Heart left ventricle (tissue), 16 donors: ENCODE data around the gene MYL7. TPM values are rescaled to one million over a fixed set of nuclear protein-coding genes. Genes with fewer than 3 reads are reported as not detected.

Source experiments
- ATAC-seq, 4 donors: fragments of 200-7000 bp; cut with Tn5 transposase; one replicate each; pipeline ENCODE4 v1.9.1; 2020 to 2022; ENCODE audit warnings: moderate library complexity in 4 of 4, mild to moderate bottlenecking in 3 of 4, moderate number of reproducible peaks in 1 of 4
- DNase-seq, 5 donors: peaks; one replicate each; pipeline ENCODE4 v3.0.0-alpha.2; 2020
- H3K27ac ChIP-seq, 12 donors: fragments of 200-600 bp; sonication (generic) in 4 of 12; one replicate each; pipeline versions ENCODE4 v1.5.0 to v1.8.0; 2016 to 2022; ENCODE audit warnings: mild to moderate bottlenecking in 2 of 12
- H3K27me3 ChIP-seq, 9 donors: fragments of 200-600 bp; sonication (generic) in 2 of 9; one replicate each; pipeline versions ENCODE4 v1.5.1 to v1.8.0; 2016 to 2022; ENCODE audit warnings: mild to moderate bottlenecking in 3 of 9
- H3K36me3 ChIP-seq, 9 donors: fragments of 200-600 bp; sonication (generic) in 2 of 9; one replicate each; pipeline versions ENCODE4 v1.5.0 to v1.8.0; 2018 to 2022; ENCODE audit warnings: mild to moderate bottlenecking in 2 of 9
- H3K4me1 ChIP-seq, 12 donors: fragments of 200-600 bp; sonication (generic) in 4 of 12; one replicate each; pipeline versions ENCODE4 v1.5.0 to v1.8.0; 2016 to 2022; ENCODE audit warnings: mild to moderate bottlenecking in 3 of 12
- H3K4me3 ChIP-seq, 12 donors: fragments of 200-600 bp; sonication (generic) in 4 of 12; one replicate each; pipeline versions ENCODE4 v1.5.0 to v1.8.0; 2017 to 2022; ENCODE audit warnings: mild to moderate bottlenecking in 9 of 12, moderate library complexity in 4 of 12
- H3K9me3 ChIP-seq, 12 donors: fragments of 200-600 bp; sonication (generic) in 4 of 12; one replicate each; pipeline versions ENCODE4 v1.5.0 to v1.8.0; 2016 to 2022; ENCODE audit warnings: mild to moderate bottlenecking in 1 of 12
- CTCF ChIP-seq, 12 donors: fragments of 200-600 bp; sonication (generic) in 4 of 12; IDR thresholded peaks; one replicate each; pipeline versions ENCODE4 v1.5.0 to v1.8.0; 2018 to 2022; ENCODE audit warnings: antibody characterized with exemption in 12 of 12, mild to moderate bottlenecking in 5 of 12
- POLR2A ChIP-seq, 2 donors: fragments of 450-650 bp; IDR thresholded peaks; one replicate each; pipeline ENCODE4 v1.6.1; 2017; ENCODE audit warnings: antibody characterized with exemption in 2 of 2, mild to moderate bottlenecking in 2 of 2, moderate library complexity in 2 of 2
- WGBS, 4 donors: extraction: QIAGEN DNeasy Blood & Tissue Kit in 2 of 4; methylation state at CpG; one replicate each; pipeline versions ENCODE4 v1.1.5 to v1.1.7; 2013 to 2018; 5-methylcytosine and 5-hydroxymethylcytosine counted together
- intact Hi-C, 10 donors: fragments of 100-400 bp; cut with DNase I; formaldehyde crosslinking; loops; one replicate each; pipeline versions ENCODE4 v1.11.1 to v1.14.2; 2022
- polyA plus RNA-seq, 2 donors: library from polyadenylated mRNA; stranded (reverse); fragments of 200-250 nt; gene quantifications; one replicate each; pipeline ENCODE4 v1.2.3, GENCODE V29; 2013
- total RNA-seq, 9 donors: library from RNA; depleted of rRNA in 2 of 9; stranded (reverse); fragments of >200 nt in 2 of 9; fragmentation: NEBNext Ultra II Directional in 3 of 9; extraction: Animal tissue kit (Norgen Biotek cat#: 25700) in 3 of 9; gene quantifications; one replicate each; pipeline versions ENCODE4 v1.1.0 to v1.2.4, GENCODE V29; 2016 to 2023
- donor health status: ischemic (EF 13 %, LVEDD 7.1; RV severe dilation, severe dysfunction).
- donor health status: healthy with polysubstance abuse.
- donor health status: DM: no; HTN: yes; CAD: no.
- donor health status: DM: no; HTN: no; CAD: no.
- donor health status: ischemic (EF 25% LVEDD 6.9; RV normal size, moderate dysfunction).
- donor health status: ischemic (EF 25% LVEDD 5.7; RV mildly dilated, moderate dysfunction).
- donor health status: healthy.
- donor health status: DM: yes; HTN: yes; CAD: no.
- donor health status: ischemic (EF 35%, LVEDD 5.7; RV mildly dilated, moderate dysfunction).
- donor health status: nonischemic (EF 11% LVEDD 7.7; RV severe dilation, severe dysfunction).
- donor health status: DM: yes; HTN: yes; CAD: no.
- donor health status: PGD.
- donor health status: ischemic (EF 29% LVEDD 5.4; RV normal size, mild dysfunction).
- donor health status: nonischemic (EF 23%, LVEDD 6.1; RV moderate dilation, normal function).

The MYL7 gene
- total and polyA plus RNA-seq, 11 donors = 975 to 4,037 (median 2,357) TPM

DNA sequence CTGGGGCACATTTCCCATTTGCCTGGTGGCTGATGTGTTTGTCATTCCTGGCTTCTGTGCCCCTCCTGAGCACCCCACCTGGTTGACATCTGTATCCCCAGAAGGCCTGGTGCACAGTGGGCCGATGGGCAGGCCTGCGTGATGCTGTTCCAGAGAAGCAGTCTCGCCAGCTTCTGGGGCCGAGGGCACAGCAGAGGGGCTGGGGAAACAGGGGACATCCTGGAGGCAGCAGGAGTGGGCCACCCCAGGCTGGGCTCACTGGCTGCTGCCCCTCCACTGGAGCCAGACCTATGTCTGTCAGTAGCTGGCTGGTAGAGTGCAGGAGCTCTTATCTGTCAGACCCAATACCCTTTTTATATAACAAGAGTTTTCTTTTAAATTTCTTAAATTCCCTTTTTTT, 896 bp upstream of the MYL7 start:
- Histone ChIP-seq H3K27me3 (peaks cover 0 to 18% (median 0%) of the 10 kb centered on the region in 9 donors), H3K4me1 (peaks cover 0 to 22% (median 12%) of the 10 kb centered on the region in 12 donors), H3K9me3 (no peaks in the 10 kb centered on the region), H3K27ac (no peak overlapping the region), H3K4me3 (no peak overlapping the region), H3K36me3 (no peaks in the 10 kb centered on the region)
- no peak for ATAC-seq
- WGBS, 4 donors = 88 to 94% (median 92%) methylated on average over 4 of the region's 4 CpGs
- intact Hi-C loops = loop anchor here in 1 of 10 donors (5.0 kb wide), 1 partner anchor 50 kb away; no protein-coding TSS in a partner anchor
- TF ChIP-seq CTCF (IDR thresholded peaks at IDR 0.05) (no peak), POLR2A (IDR thresholded peaks at IDR 0.05) (no peak)
- DNase-seq = peak in 1 of 5 donors; percentile 21

DNA sequence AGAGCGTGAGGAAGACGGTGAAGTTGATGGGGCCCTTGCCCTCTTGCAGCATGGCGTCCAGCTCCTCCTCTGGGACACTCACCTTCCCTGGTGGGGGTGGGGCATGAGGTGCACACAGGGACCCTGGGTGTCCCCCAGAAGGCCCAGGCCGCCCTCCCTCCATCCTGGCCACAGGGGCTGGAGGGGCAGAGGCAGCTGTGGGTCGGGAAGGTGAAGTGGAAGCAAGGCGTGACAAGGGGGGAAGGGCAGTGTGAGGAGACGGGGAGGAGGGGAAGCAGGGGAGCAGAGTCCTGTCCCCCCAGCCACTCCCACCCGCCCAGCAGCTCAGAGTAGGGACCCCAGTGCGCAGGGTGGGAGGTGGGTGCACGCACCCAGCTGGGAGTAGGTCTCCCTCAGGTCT, 791 bp downstream of the MYL7 start:
- Histone ChIP-seq H3K36me3 (no peaks in the 10 kb centered on the region), H3K27ac (peak overlapping the region in 6 of 12 donors; percentile 12 to 76 (median 42)), H3K9me3 (no peaks in the 10 kb centered on the region), H3K4me3 (peak overlapping the region in 8 of 12 donors; percentile 13 to 46 (median 28)), H3K27me3 (peaks cover 0 to 7% (median 0%) of the 10 kb centered on the region in 9 donors), H3K4me1 (peaks cover 0 to 15% (median 2%) of the 10 kb centered on the region in 12 donors)
- ATAC-seq (peak in 1 of 4 donors; percentile 1), DNase-seq (peak in 1 of 5 donors; percentile 22)
- 53 to 75% (median 55%) methylated on average over 8 to 10 of the region's 10 CpGs for WGBS, 4 donors
- TF ChIP-seq CTCF (IDR thresholded peaks at IDR 0.05) = no peak
- no peak for TF ChIP-seq POLR2A (IDR thresholded peaks at IDR 0.05)
- intact Hi-C loops = loop anchor here in 1 of 10 donors (5.0 kb wide), 1 partner anchor 52 kb away; no protein-coding TSS in a partner anchor

DNA sequence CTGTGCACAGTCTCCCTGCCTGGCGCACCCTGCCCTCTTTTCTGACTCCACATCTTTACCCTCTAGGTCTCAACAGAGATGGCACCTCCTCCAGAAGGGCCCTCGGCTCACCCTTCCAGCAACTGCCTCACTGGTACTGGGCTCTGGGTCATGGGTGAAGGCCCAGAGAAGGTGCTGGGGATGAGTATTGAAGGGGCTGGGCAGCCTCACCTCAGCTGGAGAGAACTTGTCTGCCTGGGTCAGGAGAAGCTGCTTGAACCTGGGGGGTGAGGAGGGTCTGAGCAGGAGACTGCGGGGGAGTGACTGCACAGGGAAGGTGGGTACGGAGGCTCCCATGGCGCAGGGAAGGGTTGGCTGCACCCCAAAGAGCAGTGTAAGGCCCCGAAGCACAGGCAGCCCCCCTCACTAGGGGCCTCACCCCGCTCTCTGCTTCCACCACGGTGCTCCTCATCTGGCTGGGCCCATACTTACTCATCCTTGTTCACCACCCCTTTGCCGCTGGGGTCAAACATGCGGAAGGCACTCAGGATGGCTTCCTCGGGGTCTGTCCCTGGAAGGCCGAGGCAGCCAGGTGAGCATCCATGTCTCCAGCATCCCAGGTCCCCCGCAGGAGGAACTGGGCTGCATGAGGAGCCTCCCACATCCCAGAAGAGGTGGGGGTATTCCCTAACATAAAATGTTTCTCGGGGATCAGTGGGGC, 1.7 kb downstream of the MYL7 start:
- peak in 1 of 5 donors; percentile 15 for DNase-seq
- Histone ChIP-seq H3K36me3 (no peaks in the 10 kb centered on the region), H3K4me1 (peaks cover 0 to 19% (median 0%) of the 10 kb centered on the region in 12 donors), H3K27ac (peak overlapping the region in 5 of 12 donors; percentile 14 to 76 (median 60)), H3K27me3 (no peaks in the 10 kb centered on the region), H3K4me3 (peak overlapping the region in 4 of 12 donors; percentile 17 to 46 (median 40)), H3K9me3 (no peaks in the 10 kb centered on the region)
- no peak for TF ChIP-seq POLR2A (IDR thresholded peaks at IDR 0.05)
- TF ChIP-seq CTCF (IDR thresholded peaks at IDR 0.05) = no peak
- 56 to 75% (median 67%) methylated on average over 13 to 14 of the region's 14 CpGs for WGBS, 4 donors
- no peak for ATAC-seq
- intact Hi-C loops = loop anchor here in 2 of 10 donors (5.0 to 10.0 kb wide), 2 partner anchors 53 to 55 kb away; no protein-coding TSS in a partner anchor

GRCh38 chr7:44138698-44139097, 2.4 kb downstream of the MYL7 start:
- Histone ChIP-seq H3K4me1 (peaks cover 0 to 22% (median 0%) of the 10 kb centered on the region in 12 donors), H3K9me3 (no peaks in the 10 kb centered on the region), H3K27me3 (no peaks in the 10 kb centered on the region), H3K27ac (peak overlapping the region in 4 of 12 donors; percentile 14 to 76 (median 46)), H3K36me3 (no peaks in the 10 kb centered on the region), H3K4me3 (no peak overlapping the region)
- TF ChIP-seq CTCF (IDR thresholded peaks at IDR 0.05) = no peak
- no peak for TF ChIP-seq POLR2A (IDR thresholded peaks at IDR 0.05)
- 48 to 68% (median 61%) methylated on average over 8 of the region's 8 CpGs for WGBS, 4 donors
- DNase-seq (peak in 1 of 5 donors; percentile 21), ATAC-seq (no peak)
- intact Hi-C loops = loop anchor here in 1 of 10 donors (10.0 kb wide), 1 partner anchor 56 kb away; no protein-coding TSS in a partner anchor
